NCI-H2196 (cell line): ENCODE results near the gene ABLIM2.

Experiments used
- DNase-seq: peaks from one replicate; lab custom pipeline; 2025; ENCODE audit not compliant: unreplicated experiment; lab: John Stamatoyannopoulos, UW

The ABLIM2 gene

GRCh38 chr4:8009710-8010511 lies 148.7 kb downstream of the ABLIM2 start:
- DNase-seq, result no peak

- DNase-seq, result no peak
Observed at GRCh38 chr4:8009097-8009496, 149.5 kb downstream of the ABLIM2 start.

GRCh38 chr4:8008391-8008790 lies 150.2 kb downstream of the ABLIM2 start:
- no peak for DNase-seq

GRCh38 chr4:8007581-8007980 lies 151.0 kb downstream of the ABLIM2 start:
- no peak for DNase-seq

- peak; percentile 37 for DNase-seq
Observed at GRCh38 chr4:8006471-8006870, 152.1 kb downstream of the ABLIM2 start.

GRCh38 chr4:8005814-8006215 lies 152.8 kb downstream of the ABLIM2 start:
- DNase-seq, result no peak

GRCh38 chr4:8005033-8005808 lies 153.4 kb downstream of the ABLIM2 start:
- no peak for DNase-seq

- DNase-seq, result no peak
Observed at GRCh38 chr4:8004066-8004465, 154.5 kb downstream of the ABLIM2 start.

GRCh38 chr4:8002525-8003309 lies 155.9 kb downstream of the ABLIM2 start:
- DNase-seq, result no peak

GRCh38 chr4:8001564-8002355 lies 156.9 kb downstream of the ABLIM2 start:
- no peak for DNase-seq

GRCh38 chr4:8000721-8001491 lies 157.7 kb downstream of the ABLIM2 start:
- DNase-seq, result no peak

GRCh38 chr4:8000247-8000646 lies 158.4 kb downstream of the ABLIM2 start:
- no peak for DNase-seq

GRCh38 chr4:7999695-8000094 lies 158.9 kb downstream of the ABLIM2 start:
- no peak for DNase-seq

GRCh38 chr4:7999279-7999678 lies 159.3 kb downstream of the ABLIM2 start:
- no peak for DNase-seq

- DNase-seq, result no peak
Observed at GRCh38 chr4:7998447-7998846, 160.2 kb downstream of the ABLIM2 start.

- no peak for DNase-seq
Observed at GRCh38 chr4:7995866-7996265, 162.7 kb downstream of the ABLIM2 start.

GRCh38 chr4:7995135-7995534 lies 163.5 kb downstream of the ABLIM2 start:
- DNase-seq, result no peak

GRCh38 chr4:7993671-7994070 lies 164.9 kb downstream of the ABLIM2 start:
- no peak for DNase-seq

GRCh38 chr4:7992846-7993245 lies 165.8 kb downstream of the ABLIM2 start:
- no peak for DNase-seq
